Trophoblast cell (in vitro differentiated cells and primary cell): ENCODE data around the gene RIPOR1.

ENCODE experiments used
- DNase-seq, 2 donors: peaks; one replicate each; pipeline ENCODE4 v3.0.0-alpha.2; 2016
- H2AFZ ChIP-seq: 2 replicates; pipeline ENCODE4 v1.6.1; 2013; ENCODE audit warnings: low read length, moderate library complexity, mild to moderate bottlenecking; ENCODE audit not compliant: insufficient read depth, poor library complexity
- H2AK5ac ChIP-seq: 2 replicates; pipeline ENCODE4 v1.6.1; 2013; ENCODE audit warnings: mild to moderate bottlenecking, low read length
- H2BK120ac ChIP-seq: 2 replicates; pipeline ENCODE4 v1.6.1; 2013; ENCODE audit warnings: low read length, mild to moderate bottlenecking, moderate library complexity; ENCODE audit not compliant: insufficient read depth, poor library complexity
- H2BK12ac ChIP-seq: 2 replicates; pipeline ENCODE4 v1.6.1; 2013; ENCODE audit warnings: mild to moderate bottlenecking, low read length, moderate library complexity
- H2BK5ac ChIP-seq: 2 replicates; pipeline ENCODE4 v1.6.1; 2013; ENCODE audit warnings: low read length, low read depth, moderate library complexity, mild to moderate bottlenecking; ENCODE audit not compliant: poor library complexity
- H3K14ac ChIP-seq: 2 replicates; pipeline ENCODE4 v1.6.1; 2013; ENCODE audit warnings: mild to moderate bottlenecking, low read length
- H3K18ac ChIP-seq: 2 replicates; pipeline ENCODE4 v1.6.1; 2013; ENCODE audit warnings: mild to moderate bottlenecking, low read length
- H3K23ac ChIP-seq: 2 replicates; pipeline ENCODE4 v1.6.1; 2013; ENCODE audit warnings: low read length
- H3K27ac ChIP-seq: 2 replicates; pipeline ENCODE4 v1.5.1; 2013; ENCODE audit warnings: low read depth, mild to moderate bottlenecking, inconsistent platforms, low read length, moderate library complexity
- H3K27me3 ChIP-seq: 2 replicates; pipeline ENCODE4 v1.6.1; 2013; ENCODE audit warnings: inconsistent platforms, mild to moderate bottlenecking, low read length, moderate library complexity; ENCODE audit not compliant: insufficient read depth
- H3K36me3 ChIP-seq, 2 experiments: 1 replicate in 1 of 2; 2 replicates in 1 of 2; pipeline ENCODE4 v1.6.1; 2013; ENCODE audit warnings: low read length in 2 of 2, mild to moderate bottlenecking in 2 of 2, moderate library complexity in 1 of 2; ENCODE audit not compliant: insufficient read depth in 2 of 2, control insufficient read depth in 1 of 2
- H3K4ac ChIP-seq: 2 replicates; pipeline ENCODE4 v1.6.1; 2013; ENCODE audit warnings: low read depth, mild to moderate bottlenecking, low read length, moderate library complexity
- H3K4me1 ChIP-seq, 2 experiments: 1 replicate in 1 of 2; 2 replicates in 1 of 2; pipeline ENCODE4 v1.6.1; 2013; ENCODE audit warnings: low read length in 2 of 2, mild to moderate bottlenecking in 2 of 2, moderate library complexity in 1 of 2; ENCODE audit not compliant: insufficient read depth in 2 of 2, control insufficient read depth in 1 of 2
- H3K4me2 ChIP-seq: 2 replicates; pipeline ENCODE4 v1.6.1; 2013; ENCODE audit warnings: inconsistent platforms, mild to moderate bottlenecking, low read length, moderate library complexity
- H3K4me3 ChIP-seq: 2 replicates; pipeline ENCODE4 v1.5.1; 2013; ENCODE audit warnings: mild to moderate bottlenecking, low read depth, low read length, inconsistent platforms
- H3K79me1 ChIP-seq: one replicate; pipeline ENCODE4 v1.6.1; 2013; ENCODE audit warnings: low read length
- H3K79me2 ChIP-seq: 2 replicates; pipeline ENCODE4 v1.6.1; 2013; ENCODE audit warnings: low read length, mild to moderate bottlenecking; ENCODE audit not compliant: control insufficient read depth, insufficient read depth, poor library complexity
- H3K9ac ChIP-seq: 2 replicates; pipeline ENCODE4 v1.6.1; 2013; ENCODE audit warnings: mild to moderate bottlenecking, low read length
- H3K9me3 ChIP-seq: 2 replicates; pipeline ENCODE4 v1.6.1; 2013; ENCODE audit warnings: low read depth, mild to moderate bottlenecking, control low read depth, inconsistent platforms, low read length; ENCODE audit not compliant: insufficient read depth
- H4K12ac ChIP-seq: 2 replicates; pipeline ENCODE4 v1.6.1; 2013; ENCODE audit warnings: low read depth, mild to moderate bottlenecking, low read length, moderate library complexity
- H4K8ac ChIP-seq: 2 replicates; pipeline ENCODE4 v1.6.1; 2013; ENCODE audit warnings: low read depth, mild to moderate bottlenecking, low read length, moderate library complexity
- H4K91ac ChIP-seq: one replicate; pipeline ENCODE4 v1.6.1; 2013; ENCODE audit warnings: low read depth, mild to moderate bottlenecking, low read length, moderate library complexity
- WGBS: extraction: QIAGEN DNeasy Blood & Tissue Kit; methylation state at CpG from one replicate; pipeline ENCODE4 v1.1.7; 2013; ENCODE audit warnings: missing lambda C conversion rate; ENCODE audit not compliant: insufficient read length, insufficient coverage; ENCODE audit errors: extremely low coverage; 5-methylcytosine and 5-hydroxymethylcytosine counted together

RIPOR1 gene

GRCh38 chr16:67551972-67552371 is 23.3 kb downstream of the RIPOR1 start:
- H3K36me3 ChIP-seq = peaks cover 19 to 20% of the 10 kb centered on the region in 2 experiments
- no peak overlapping the region for H3K14ac ChIP-seq
- no CpG with 5 or more reads among the region's 2 CpGs for WGBS
- no peak overlapping the region for H4K8ac ChIP-seq
- no peak overlapping the region for H2BK5ac ChIP-seq
- no peak overlapping the region for H4K91ac ChIP-seq
- H3K23ac ChIP-seq = no peak overlapping the region
- H3K4me3 ChIP-seq = no peak overlapping the region
- no peak overlapping the region for H2AK5ac ChIP-seq
- H3K79me1 ChIP-seq = no peaks in the 10 kb centered on the region
- H3K79me2 ChIP-seq = no peaks in the 10 kb centered on the region
- H3K4me2 ChIP-seq = no peak overlapping the region
- H4K12ac ChIP-seq = no peak overlapping the region
- H2BK12ac ChIP-seq = no peak overlapping the region
- H3K27me3 ChIP-seq = no peaks in the 10 kb centered on the region
- H2AFZ ChIP-seq = no peak overlapping the region
- no peak overlapping the region for H3K9ac ChIP-seq
- H3K4me1 ChIP-seq = no peaks in the 10 kb centered on the region
- H3K27ac ChIP-seq = no peak overlapping the region
- H2BK120ac ChIP-seq = no peak overlapping the region
- H3K18ac ChIP-seq = no peak overlapping the region
- H3K9me3 ChIP-seq = no peaks in the 10 kb centered on the region
- DNase-seq = no peak
- H3K4ac ChIP-seq = no peak overlapping the region

GRCh38 chr16:67552476-67552875 is 23.8 kb downstream of the RIPOR1 start:
- Histone ChIP-seq H3K4me1 (no peaks in the 10 kb centered on the region), H3K14ac (no peak overlapping the region), H3K79me1 (no peaks in the 10 kb centered on the region), H3K79me2 (no peaks in the 10 kb centered on the region), H2BK120ac (no peak overlapping the region), H2AFZ (no peak overlapping the region), H3K9me3 (no peaks in the 10 kb centered on the region), H3K36me3 (peaks cover 14% of the 10 kb centered on the region in 2 experiments), H3K18ac (no peak overlapping the region), H3K4me2 (no peak overlapping the region), H4K91ac (no peak overlapping the region), H2BK5ac (no peak overlapping the region), H3K27me3 (no peaks in the 10 kb centered on the region), H2AK5ac (no peak overlapping the region), H2BK12ac (no peak overlapping the region), H3K4ac (no peak overlapping the region), H4K12ac (no peak overlapping the region), H3K9ac (no peak overlapping the region), H3K27ac (no peak overlapping the region), H3K23ac (no peak overlapping the region), H3K4me3 (no peak overlapping the region), H4K8ac (no peak overlapping the region)
- no CpG with 5 or more reads among the region's 4 CpGs for WGBS
- DNase-seq = no peak

GRCh38 chr16:67555795-67556212 is 27.2 kb downstream of the RIPOR1 start:
- Histone ChIP-seq H2AK5ac (no peak overlapping the region), H3K79me2 (no peaks in the 10 kb centered on the region), H3K9ac (no peak overlapping the region), H2BK120ac (no peak overlapping the region), H3K27me3 (no peaks in the 10 kb centered on the region), H2BK12ac (no peak overlapping the region), H3K4ac (no peak overlapping the region), H4K12ac (no peak overlapping the region), H3K14ac (no peak overlapping the region), H3K18ac (no peak overlapping the region), H3K4me1 (no peaks in the 10 kb centered on the region), H2BK5ac (no peak overlapping the region), H3K36me3 (no peaks in the 10 kb centered on the region), H3K79me1 (no peaks in the 10 kb centered on the region), H4K8ac (no peak overlapping the region), H3K4me2 (no peak overlapping the region), H3K23ac (no peak overlapping the region), H2AFZ (no peak overlapping the region), H3K4me3 (no peak overlapping the region), H3K27ac (no peak overlapping the region), H3K9me3 (no peaks in the 10 kb centered on the region), H4K91ac (no peak overlapping the region)
- WGBS = no CpG with 5 or more reads among the region's 3 CpGs
- DNase-seq = no peak

- no peak overlapping the region for H2BK5ac ChIP-seq
- H3K4me1 ChIP-seq = peaks cover 0 to 3% of the 10 kb centered on the region in 2 experiments
- H3K4ac ChIP-seq = no peak overlapping the region
- no peak overlapping the region for H4K91ac ChIP-seq
- H3K9me3 ChIP-seq = no peaks in the 10 kb centered on the region
- no peak overlapping the region for H2AK5ac ChIP-seq
- H3K4me3 ChIP-seq = no peak overlapping the region
- no peak overlapping the region for H2AFZ ChIP-seq
- no peaks in the 10 kb centered on the region for H3K27me3 ChIP-seq
- H4K8ac ChIP-seq = no peak overlapping the region
- no peak for DNase-seq
- H3K27ac ChIP-seq = no peak overlapping the region
- no peak overlapping the region for H2BK120ac ChIP-seq
- H3K36me3 ChIP-seq = no peaks in the 10 kb centered on the region
- no CpG with 5 or more reads among the region's 1 CpG for WGBS
- no peak overlapping the region for H3K4me2 ChIP-seq
- H3K18ac ChIP-seq = no peak overlapping the region
- H3K23ac ChIP-seq = no peak overlapping the region
- no peak overlapping the region for H3K9ac ChIP-seq
- no peak overlapping the region for H2BK12ac ChIP-seq
- peaks cover 13% of the 10 kb centered on the region for H3K79me1 ChIP-seq
- peaks cover 10% of the 10 kb centered on the region for H3K79me2 ChIP-seq
- no peak overlapping the region for H4K12ac ChIP-seq
- no peak overlapping the region for H3K14ac ChIP-seq
Observed at GRCh38 chr16:67558859-67559258, 30.2 kb downstream of the RIPOR1 start.
